H1 (cell line): ENCODE data around the gene SPRED1. TPM values are rescaled to one million over a fixed set of nuclear protein-coding genes. Genes with fewer than 3 reads are reported as not detected.

Source experiments
- CTCF ChIA-PET: fragments of 300-600 bp; sonication (Branson Sonifier 250); formaldehyde crosslinking; loops from one replicate; lab custom pipeline; 2021; ENCODE audit not compliant: partially characterized antibody; lab: Charles Lee
- POLR2A ChIA-PET: fragments of 300-600 bp; sonication (Branson Sonifier 250); formaldehyde crosslinking; loops from one replicate; lab custom pipeline; 2021; ENCODE audit warnings: inconsistent platforms; ENCODE audit not compliant: partially characterized antibody; lab: Charles Lee
- DNase-seq, 2 experiments: peaks; one replicate each; pipeline versions ENCODE4 v3.0.0 to v3.0.0-alpha.2; 2010 to 2022; ENCODE audit warnings: low spot score in 2 of 2, low read depth in 1 of 2, mixed read lengths in 1 of 2
- FAIRE-seq: peaks from 2 replicates; lab custom pipeline; 2011; peaks lifted over from hg19 to GRCh38; lab: Jason Lieb, UNC
- H2AFZ ChIP-seq: 2 replicates; pipeline ENCODE4 v1.8.1; 2012; ENCODE audit warnings: low read length, inconsistent platforms
- H2AK5ac ChIP-seq: 2 replicates; pipeline ENCODE4 v1.6.1; 2013; ENCODE audit warnings: low read depth, low read length
- H2BK120ac ChIP-seq: replicated peaks from 2 replicates; pipeline ENCODE3; 2013; ENCODE audit warnings: low read depth, low read length, inconsistent platforms
- H2BK12ac ChIP-seq: 2 replicates; pipeline ENCODE4 v1.6.1; 2013; ENCODE audit warnings: low read depth, low read length
- H2BK15ac ChIP-seq: 2 replicates; pipeline ENCODE4 v1.6.1; 2013; ENCODE audit warnings: low read length
- H2BK20ac ChIP-seq: 2 replicates; pipeline ENCODE4 v1.6.1; 2013; ENCODE audit warnings: low read length
- H2BK5ac ChIP-seq: 2 replicates; pipeline ENCODE4 v1.6.1; 2013; ENCODE audit warnings: low read depth, low read length
- H3K14ac ChIP-seq: 2 replicates; pipeline ENCODE4 v1.6.1; 2013; ENCODE audit warnings: inconsistent platforms; ENCODE audit not compliant: insufficient read length
- H3K18ac ChIP-seq: 2 replicates; pipeline ENCODE4 v1.6.1; 2013; ENCODE audit warnings: low read length; ENCODE audit errors: extremely low read depth
- H3K23ac ChIP-seq: 2 replicates; pipeline ENCODE4 v1.6.1; 2013; ENCODE audit warnings: inconsistent platforms; ENCODE audit not compliant: insufficient read length
- H3K23me2 ChIP-seq: 2 replicates; pipeline ENCODE4 v1.6.1; 2013; ENCODE audit warnings: low read depth, low read length
- H3K27ac ChIP-seq: 2 replicates; pipeline ENCODE4 v1.6.1; 2011; ENCODE audit warnings: low read depth, low read length, inconsistent platforms
- H3K27me3 ChIP-seq, 4 experiments: replicated peaks in 1 of 4; 1 replicate in 1 of 4; 2 replicates in 3 of 4; pipeline versions ENCODE4 v1.6.1 to v1.8.1; 2011 to 2013; ENCODE audit warnings: low read length in 3 of 4, mild to moderate bottlenecking in 3 of 4, inconsistent platforms in 2 of 4, mixed read lengths in 2 of 4, moderate library complexity in 1 of 4; ENCODE audit not compliant: control insufficient read depth in 3 of 4, insufficient read depth in 3 of 4; ENCODE audit errors: extremely low read depth in 1 of 4
- H3K36me3 ChIP-seq, 4 experiments: 2 replicates each; pipeline versions ENCODE4 v1.6.1 to v1.8.1; 2011 to 2013; ENCODE audit warnings: mild to moderate bottlenecking in 4 of 4, low read length in 3 of 4, moderate library complexity in 2 of 4, control low read depth in 1 of 4, inconsistent platforms in 1 of 4; ENCODE audit not compliant: insufficient read depth in 4 of 4, control insufficient read depth in 2 of 4
- H3K4ac ChIP-seq: replicated peaks from 2 replicates; pipeline ENCODE3; 2013; ENCODE audit warnings: low read length, low read depth, mixed read lengths, inconsistent platforms; ENCODE audit not compliant: insufficient read length
- H3K4me1 ChIP-seq, 4 experiments: replicated peaks in 1 of 4; 1 replicate in 1 of 4; 2 replicates in 3 of 4; pipeline versions ENCODE4 v1.6.1 to v1.8.1; 2011 to 2013; ENCODE audit warnings: low read length in 3 of 4, inconsistent platforms in 2 of 4, mixed read lengths in 1 of 4; ENCODE audit not compliant: insufficient read depth in 4 of 4, control insufficient read depth in 3 of 4
- H3K4me2 ChIP-seq, 2 experiments: 2 replicates each; pipeline versions ENCODE4 v1.6.1 to v1.8.1; 2011 to 2013; ENCODE audit warnings: low read depth in 2 of 2, low read length in 2 of 2, control low read depth in 1 of 2, inconsistent platforms in 1 of 2, mild to moderate bottlenecking in 1 of 2; ENCODE audit not compliant: insufficient read depth in 1 of 2
- H3K4me3 ChIP-seq, 4 experiments: fragments of 200-600, 300-600 bp in 1 of 4; sonication (generic), shearing (Covaris generic), sonication (Bioruptor Twin) in 1 of 4; 2 replicates each; pipeline versions ENCODE4 v1.5.1 to v1.8.1; 2011 to 2016; ENCODE audit warnings: low read length in 4 of 4, low read depth in 3 of 4, control low read depth in 2 of 4, inconsistent platforms in 2 of 4, mild to moderate bottlenecking in 2 of 4, mixed read lengths in 1 of 4, moderate library complexity in 1 of 4; ENCODE audit not compliant: insufficient read depth in 2 of 4; ENCODE audit errors: extremely low read depth in 1 of 4
- H3K56ac ChIP-seq: replicated peaks from 2 replicates; pipeline ENCODE3; 2013; ENCODE audit warnings: low read depth, mild to moderate bottlenecking, mixed read lengths, low read length, inconsistent platforms; ENCODE audit not compliant: insufficient read length
- H3K79me1 ChIP-seq: 2 replicates; pipeline ENCODE4 v1.6.1; 2013; ENCODE audit warnings: low read depth, low read length, control low read depth
- H3K79me2 ChIP-seq, 2 experiments: 2 replicates each; pipeline versions ENCODE4 v1.6.1 to v1.8.1; 2012 to 2013; ENCODE audit warnings: low read length in 2 of 2, mild to moderate bottlenecking in 2 of 2, inconsistent platforms in 1 of 2; ENCODE audit not compliant: insufficient read depth in 2 of 2, control insufficient read depth in 1 of 2
- H3K9ac ChIP-seq, 4 experiments: replicated peaks in 1 of 4; 1 replicate in 1 of 4; 2 replicates in 3 of 4; pipeline versions ENCODE4 v1.6.1 to v1.8.1; 2011 to 2013; ENCODE audit warnings: low read depth in 3 of 4, low read length in 3 of 4, control low read depth in 2 of 4, mild to moderate bottlenecking in 2 of 4, moderate library complexity in 2 of 4, inconsistent platforms in 1 of 4; ENCODE audit errors: extremely low read depth in 1 of 4
- H3K9me3 ChIP-seq, 2 experiments: 2 replicates each; pipeline versions ENCODE4 v1.6.1 to v1.8.1; 2012 to 2013; ENCODE audit warnings: mild to moderate bottlenecking in 2 of 2, moderate library complexity in 2 of 2, control low read depth in 1 of 2, inconsistent platforms in 1 of 2, low read depth in 1 of 2, low read length in 1 of 2, mixed read lengths in 1 of 2; ENCODE audit not compliant: insufficient read depth in 2 of 2
- H4K20me1 ChIP-seq, 2 experiments: replicated peaks in 1 of 2; 2 replicates each; pipeline versions ENCODE3 to v1.8.1; 2011 to 2013; ENCODE audit warnings: inconsistent platforms in 2 of 2, low read length in 2 of 2, mild to moderate bottlenecking in 1 of 2; ENCODE audit not compliant: insufficient read depth in 2 of 2, control insufficient read depth in 1 of 2
- H4K5ac ChIP-seq: 2 replicates; pipeline ENCODE4 v1.6.1; 2013; ENCODE audit warnings: low read length, low read depth, mixed read lengths, inconsistent platforms; ENCODE audit not compliant: insufficient read length
- H4K8ac ChIP-seq: 2 replicates; pipeline ENCODE4 v1.8.0; 2013; ENCODE audit warnings: mild to moderate bottlenecking, moderate library complexity, low read length, inconsistent platforms; ENCODE audit not compliant: insufficient read depth; ENCODE audit errors: extremely low read depth
- H4K91ac ChIP-seq: replicated peaks from 2 replicates; pipeline ENCODE3; 2013; ENCODE audit warnings: low read length, mixed read lengths, inconsistent platforms; ENCODE audit not compliant: insufficient read length
- CHD2 ChIP-seq: IDR thresholded peaks from 2 replicates; pipeline ENCODE4 v1.6.1; 2012; ENCODE audit warnings: low read length, improper control_type of control experiment
- POLR2AphosphoS5 ChIP-seq: IDR thresholded peaks from 2 replicates; pipeline ENCODE4 v1.6.1; 2011; ENCODE audit warnings: low read depth, low read length
- RAD21 ChIP-seq, 2 experiments: IDR thresholded peaks in 1 of 2; conservative IDR thresholded peaks in 1 of 2; 2 replicates each; pipeline ENCODE4 v1.6.1; 2011; ENCODE audit warnings: low read depth in 2 of 2, low read length in 2 of 2, improper control_type of control experiment in 1 of 2, inconsistent platforms in 1 of 2, mild to moderate bottlenecking in 1 of 2, moderate library complexity in 1 of 2
- RBBP5 ChIP-seq: IDR thresholded peaks from 2 replicates; pipeline ENCODE4 v1.7.1; 2012; ENCODE audit warnings: low read depth, mild to moderate bottlenecking, inconsistent platforms, low read length, moderate library complexity, borderline replicate concordance
- RNF2 ChIP-seq: fragments of 200-900, 300-1000 bp; sonication (generic); IDR thresholded peaks from 2 replicates; pipeline ENCODE4 v1.7.1; 2016; ENCODE audit warnings: borderline replicate concordance, low read depth, mild to moderate bottlenecking, antibody characterized with exemption, low read length; ENCODE audit not compliant: poor library complexity, severe bottlenecking; ENCODE audit errors: missing control alignments
- RXRA ChIP-seq: IDR thresholded peaks from 2 replicates; pipeline ENCODE4 v1.6.1; 2011; ENCODE audit warnings: low read depth, mild to moderate bottlenecking, low read length, moderate library complexity; ENCODE audit not compliant: insufficient read depth
- SAP30 ChIP-seq: fragments of 300-600 bp; sonication (generic); IDR thresholded peaks from 2 replicates; pipeline ENCODE4 v1.7.1; 2012; ENCODE audit warnings: low read length, moderate library complexity, mild to moderate bottlenecking, inconsistent platforms; ENCODE audit not compliant: insufficient read depth, insufficient replicate concordance
- SP4 ChIP-seq: IDR thresholded peaks from 2 replicates; pipeline ENCODE4 v1.6.1; 2012; ENCODE audit warnings: low read length, inconsistent platforms
- YY1 ChIP-seq: IDR thresholded peaks from 2 replicates; pipeline ENCODE4 v1.6.1; 2011; ENCODE audit warnings: low read depth, mild to moderate bottlenecking, low read length
- WGBS, 2 experiments: shearing (Covaris generic) in 1 of 2; methylation state at CpG; one replicate each; pipeline versions ENCODE4 v1.1.6 to v1.1.7; 2013 to 2015; ENCODE audit warnings: low lambda C conversion rate in 2 of 2, mixed read lengths in 2 of 2, inconsistent platforms in 1 of 2, low coverage in 1 of 2, missing lambda C conversion rate in 1 of 2; ENCODE audit not compliant: insufficient replicate concordance in 2 of 2, insufficient coverage in 1 of 2, insufficient read length in 1 of 2; ENCODE audit errors: extremely low coverage in 1 of 2, missing lambda C conversion rate in 1 of 2; 5-methylcytosine and 5-hydroxymethylcytosine counted together
- polyA plus RNA-seq, 7 experiments: library from polyadenylated mRNA; depleted of rRNA in 3 of 7; stranded (reverse) in 5 of 7; unstranded in 2 of 7; fragments of >200 nt in 5 of 7; fragments of 200-250 nt in 2 of 7; gene quantifications; 1 replicate in 5 of 7; 2 replicates in 1 of 7; 4 replicates in 1 of 7; pipeline versions ENCODE4 v1.2.1 to v1.2.3, GENCODE V29; 2011 to 2013; ENCODE audit warnings: missing spikeins in 2 of 7, mixed read lengths in 2 of 7
- total RNA-seq: library from RNA; stranded (reverse); fragmentation: NEBNext Ultra II Directional; extraction: Animal tissue kit (Norgen Biotek cat#: 25700); gene quantifications from 2 replicates; pipeline ENCODE4 v1.2.1, GENCODE V29; 2021
- TF ChIP-seq, protein P1 (sequence below): IDR thresholded peaks from 2 replicates; pipeline ENCODE4 v1.6.1; 2012; ENCODE audit warnings: inconsistent platforms
- TF ChIP-seq, protein P2 (sequence below): IDR thresholded peaks from 2 replicates; pipeline ENCODE4 v1.6.1; 2011; ENCODE audit warnings: low read length, improper control_type of control experiment

SPRED1 gene
- total and polyA plus RNA-seq, 2 of the 8 experiments (the other 6 are each of a cell fraction or from before 2014, with no cell fraction given), result 5.5 to 30.3 TPM

GRCh38 chr15:38220606-38221273, 31.9 kb upstream of the SPRED1 start:
- Histone ChIP-seq H4K8ac (no peak overlapping the region), H4K20me1 (no peaks in the 10 kb centered on the region), H3K14ac (no peak overlapping the region), H3K23ac (no peak overlapping the region), H3K18ac (no peak overlapping the region), H2BK5ac (no peak overlapping the region), H3K4me1 (peaks cover 0 to 5% (median 2%) of the 10 kb centered on the region in 4 experiments; a peak in 2 of 7 replicates), H3K27me3 (no peaks in the 10 kb centered on the region), H2BK15ac (no peak overlapping the region), H4K91ac (no peak overlapping the region), H3K56ac (no peak overlapping the region), H3K27ac (no peak overlapping the region), H3K9ac (no peak overlapping the region), H3K79me1 (no peaks in the 10 kb centered on the region), H2AFZ (peak overlapping the region; percentile 66; the same call in 1 of the 2 replicates), H2BK12ac (no peak overlapping the region), H3K4me2 (no peak overlapping the region), H4K5ac (no peak overlapping the region), H3K9me3 (no peaks in the 10 kb centered on the region), H3K36me3 (no peaks in the 10 kb centered on the region), H3K4me3 (no peak overlapping the region), H2BK20ac (no peak overlapping the region), H3K4ac (no peak overlapping the region), H3K79me2 (no peaks in the 10 kb centered on the region), H3K23me2 (no peaks in the 10 kb centered on the region), H2AK5ac (no peak overlapping the region), H2BK120ac (no peak overlapping the region)
- POLR2A ChIA-PET, result interaction anchor here (0.6 kb wide), 1 partner anchor 30 kb away, joined by 3 read pairs; no protein-coding TSS in a partner anchor
- no peak for DNase-seq
- WGBS, 2 experiments, result 91% methylated on average over 3 of the region's 3 CpGs; no CpG with 5 or more reads in 1 of the 2 experiments
- CTCF ChIA-PET, result interaction anchor here (0.6 to 1.2 kb wide), 2 partner anchors 217 to 218 kb away, joined by 3 read pairs; no protein-coding TSS in a partner anchor
- FAIRE-seq, result no peak
- no peak for TF ChIP-seq RAD21 (IDR thresholded peaks at IDR 0.05 in 1 of 2, conservative IDR thresholded peaks at IDR 0.05 in 1 of 2; ENCODE audit: low read depth in 2 of 2, low read length in 2 of 2)
- TF ChIP-seq SP4, result no peak
- no peak for TF ChIP-seq RBBP5
- TF ChIP-seq YY1, result no peak
- TF ChIP-seq RNF2, result no peak
- no peak for TF ChIP-seq CHD2
- TF ChIP-seq SAP30, result no peak
- TF ChIP-seq, protein P1, sequence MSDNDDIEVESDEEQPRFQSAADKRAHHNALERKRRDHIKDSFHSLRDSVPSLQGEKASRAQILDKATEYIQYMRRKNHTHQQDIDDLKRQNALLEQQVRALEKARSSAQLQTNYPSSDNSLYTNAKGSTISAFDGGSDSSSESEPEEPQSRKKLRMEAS, result no peak
- no peak for TF ChIP-seq POLR2AphosphoS5
- no peak for TF ChIP-seq RXRA
- TF ChIP-seq, protein P2, sequence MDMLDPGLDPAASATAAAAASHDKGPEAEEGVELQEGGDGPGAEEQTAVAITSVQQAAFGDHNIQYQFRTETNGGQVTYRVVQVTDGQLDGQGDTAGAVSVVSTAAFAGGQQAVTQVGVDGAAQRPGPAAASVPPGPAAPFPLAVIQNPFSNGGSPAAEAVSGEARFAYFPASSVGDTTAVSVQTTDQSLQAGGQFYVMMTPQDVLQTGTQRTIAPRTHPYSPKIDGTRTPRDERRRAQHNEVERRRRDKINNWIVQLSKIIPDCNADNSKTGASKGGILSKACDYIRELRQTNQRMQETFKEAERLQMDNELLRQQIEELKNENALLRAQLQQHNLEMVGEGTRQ, result no peak
